Astrocyte (in vitro differentiated cells and primary cell): ENCODE data around the gene COX19. TPM values are rescaled to one million over a fixed set of nuclear protein-coding genes. Genes with fewer than 3 reads are reported as not detected.

Experiments used
- DNase-seq: peaks from one replicate; pipeline ENCODE4 v3.0.0-alpha.2; 2010; ENCODE audit warnings: low read depth
- FAIRE-seq: peaks from 2 replicates; lab custom pipeline; 2011; peaks lifted over from hg19 to GRCh38; lab: Jason Lieb, UNC
- H2AFZ ChIP-seq: 2 replicates; pipeline ENCODE4 v1.6.0; 2012; ENCODE audit warnings: low read depth, low read length, inconsistent platforms
- H3K27ac ChIP-seq: 2 replicates; pipeline ENCODE4 v1.5.1; 2011; ENCODE audit warnings: low read depth, low read length, inconsistent platforms
- H3K27me3 ChIP-seq: 2 replicates; pipeline ENCODE4 v1.6.0; 2011; ENCODE audit warnings: low read length, inconsistent platforms; ENCODE audit not compliant: insufficient read depth
- H3K36me3 ChIP-seq: 2 replicates; pipeline ENCODE4 v1.5.1; 2011; ENCODE audit warnings: low read length, inconsistent platforms; ENCODE audit not compliant: insufficient read depth
- H3K4me1 ChIP-seq: 2 replicates; pipeline ENCODE4 v1.5.1; 2011; ENCODE audit warnings: low read length, inconsistent platforms; ENCODE audit not compliant: insufficient read depth
- H3K4me2 ChIP-seq: 2 replicates; pipeline ENCODE4 v1.6.0; 2012; ENCODE audit warnings: low read length, inconsistent platforms
- H3K4me3 ChIP-seq: 2 replicates; pipeline ENCODE4 v1.5.1; 2011; ENCODE audit warnings: low read depth, mild to moderate bottlenecking, low read length, inconsistent platforms; ENCODE audit not compliant: insufficient read depth
- H3K79me2 ChIP-seq: 2 replicates; pipeline ENCODE4 v1.6.0; 2012; ENCODE audit warnings: mild to moderate bottlenecking, low read length, inconsistent platforms; ENCODE audit not compliant: insufficient read depth
- H3K9ac ChIP-seq: 2 replicates; pipeline ENCODE4 v1.6.0; 2012; ENCODE audit warnings: mild to moderate bottlenecking, low read length, inconsistent platforms
- H3K9me3 ChIP-seq: 2 replicates; pipeline ENCODE4 v1.5.1; 2012; ENCODE audit warnings: low read depth, mild to moderate bottlenecking, low read length, inconsistent platforms; ENCODE audit not compliant: insufficient read depth
- H4K20me1 ChIP-seq: 2 replicates; pipeline ENCODE4 v1.6.0; 2012; ENCODE audit warnings: low read length, inconsistent platforms; ENCODE audit not compliant: insufficient read depth
- H3K27ac Mint-ChIP-seq: one replicate; pipeline ENCODE4 v1.8.0; 2021; ENCODE audit warnings: mild to moderate bottlenecking, mixed read lengths; ENCODE audit not compliant: unreplicated experiment
- H3K27me3 Mint-ChIP-seq: one replicate; pipeline ENCODE4 v1.8.0; 2021; ENCODE audit warnings: low read depth, mixed read lengths; ENCODE audit not compliant: unreplicated experiment
- H3K36me3 Mint-ChIP-seq: one replicate; pipeline ENCODE4 v1.8.0; 2021; ENCODE audit warnings: low read depth, mixed read lengths; ENCODE audit not compliant: unreplicated experiment
- H3K4me1 Mint-ChIP-seq: one replicate; pipeline ENCODE4 v1.8.0; 2021; ENCODE audit warnings: low read depth, mixed read lengths; ENCODE audit not compliant: unreplicated experiment
- H3K4me3 Mint-ChIP-seq: one replicate; pipeline ENCODE4 v1.8.0; 2021; ENCODE audit warnings: mild to moderate bottlenecking, moderate library complexity, mixed read lengths; ENCODE audit not compliant: unreplicated experiment
- H3K9me3 Mint-ChIP-seq: one replicate; pipeline ENCODE4 v1.8.0; 2021; ENCODE audit warnings: mild to moderate bottlenecking, mixed read lengths; ENCODE audit not compliant: unreplicated experiment
- CTCF ChIP-seq: IDR thresholded peaks from 2 replicates; pipeline ENCODE4 v1.5.1; 2011; ENCODE audit warnings: low read depth, mild to moderate bottlenecking, inconsistent platforms, low read length, moderate library complexity; ENCODE audit not compliant: insufficient read depth
- EZH2 ChIP-seq: IDR thresholded peaks from 2 replicates; pipeline ENCODE4 v1.6.1; 2012; ENCODE audit warnings: mild to moderate bottlenecking, low read length, inconsistent platforms; ENCODE audit not compliant: insufficient read depth
- total RNA-seq: library from RNA; stranded (reverse); gene quantifications from 2 replicates; pipeline ENCODE4 v1.2.1, GENCODE V29; 2021

Gene COX19
- total RNA-seq, 1 donor from 2014 or later = 13.4 TPM

GRCh38 chr7:935164-935873 is 40.0 kb downstream of the COX19 start:
- Histone ChIP-seq H3K9me3 (peaks cover 4% of the 10 kb centered on the region), H3K79me2 (no peaks in the 10 kb centered on the region), H3K9ac (no peak overlapping the region), H3K4me1 (no peaks in the 10 kb centered on the region), H3K4me3 (no peak overlapping the region), H4K20me1 (no peaks in the 10 kb centered on the region), H3K4me2 (no peak overlapping the region), H3K36me3 (no peaks in the 10 kb centered on the region), H2AFZ (no peak overlapping the region), H3K27me3 (peaks cover 2% of the 10 kb centered on the region), H3K27ac (no peak overlapping the region)
- Mint-ChIP-seq H3K27me3 (peaks cover 7% of the 10 kb centered on the region), H3K4me3 (no peak overlapping the region), H3K36me3 (peaks cover 6% of the 10 kb centered on the region), H3K9me3 (peaks cover 4% of the 10 kb centered on the region), H3K27ac (no peak overlapping the region), H3K4me1 (peaks cover 6% of the 10 kb centered on the region)
- DNase-seq = no peak
- no peak for FAIRE-seq
- no peak for TF ChIP-seq CTCF
- no peak for TF ChIP-seq EZH2

- FAIRE-seq = no peak
- TF ChIP-seq EZH2 (no peak), CTCF (no peak)
- H3K9me3 ChIP-seq = no peaks in the 10 kb centered on the region
Observed at GRCh38 chr7:934469-935163, 40.7 kb downstream of the COX19 start.

GRCh38 chr7:932651-932975 is 42.7 kb downstream of the COX19 start:
- H3K9me3 ChIP-seq = no peaks in the 10 kb centered on the region
- H3K27me3 ChIP-seq = no peaks in the 10 kb centered on the region
- no peak for FAIRE-seq
- no peak overlapping the region for H3K4me3 ChIP-seq
- H2AFZ ChIP-seq = no peak overlapping the region
- Mint-ChIP-seq H3K9me3 (no peaks in the 10 kb centered on the region), H3K27ac (no peak overlapping the region), H3K27me3 (no peaks in the 10 kb centered on the region), H3K4me3 (no peak overlapping the region), H3K4me1 (peaks cover 6% of the 10 kb centered on the region), H3K36me3 (no peaks in the 10 kb centered on the region)
- no peak for TF ChIP-seq CTCF
- no peak for TF ChIP-seq EZH2
- no peak for DNase-seq
- H3K36me3 ChIP-seq = no peaks in the 10 kb centered on the region
- no peaks in the 10 kb centered on the region for H4K20me1 ChIP-seq
- H3K79me2 ChIP-seq = no peaks in the 10 kb centered on the region
- H3K27ac ChIP-seq = no peak overlapping the region
- no peak overlapping the region for H3K9ac ChIP-seq
- no peak overlapping the region for H3K4me2 ChIP-seq
- H3K4me1 ChIP-seq = peaks cover 6% of the 10 kb centered on the region

More at GRCh38 chr7:934469-935163, 40.7 kb downstream of the COX19 start:
- Mint-ChIP-seq H3K4me3 (no peak overlapping the region), H3K4me1 (peaks cover 6% of the 10 kb centered on the region), H3K9me3 (no peaks in the 10 kb centered on the region), H3K36me3 (peaks cover 2% of the 10 kb centered on the region), H3K27me3 (peaks cover under 1% of the 10 kb centered on the region), H3K27ac (no peak overlapping the region)
- DNase-seq = no peak
- Histone ChIP-seq H3K27ac (no peak overlapping the region), H3K4me1 (no peaks in the 10 kb centered on the region), H4K20me1 (no peaks in the 10 kb centered on the region), H2AFZ (no peak overlapping the region), H3K36me3 (no peaks in the 10 kb centered on the region), H3K27me3 (no peaks in the 10 kb centered on the region), H3K4me2 (no peak overlapping the region), H3K9ac (no peak overlapping the region), H3K79me2 (no peaks in the 10 kb centered on the region), H3K4me3 (no peak overlapping the region)
